GM21526 (cell line): ENCODE data around the gene ACTL6B.
"Not testable (repeated sequence)": the region's sequence is repeated elsewhere in the genome, so short reads cannot be mapped to it uniquely, and the experiment has no call there.

Experiments used
- ATAC-seq: cut with Tn5 transposase; IDR thresholded peaks from one replicate; pipeline ENCODE4 v1.9.1; 2021; ENCODE audit warnings: moderate library complexity; ENCODE audit not compliant: unreplicated experiment, low FRiP score

The ACTL6B gene

GRCh38 chr7:100673302-100673941 is 17.2 kb upstream of the ACTL6B start, which contains the start of gene GNB2:
GNB2 (plus strand) TSS chr7:100673740; CDS start chr7:100676266, 2,526 bp downstream.
- ATAC-seq, result peak; percentile 50

GRCh38 chr7:100671353-100672327 is 15.4 kb upstream of the ACTL6B start:
- ATAC-seq, result no peak

GRCh38 chr7:100670074-100670473 is 13.8 kb upstream of the ACTL6B start:
- ATAC-seq, result no peak

- ATAC-seq, result not testable (repeated sequence)
Observed at GRCh38 chr7:100669106-100669505, 12.9 kb upstream of the ACTL6B start.

GRCh38 chr7:100668069-100668449 is 11.8 kb upstream of the ACTL6B start:
- no peak for ATAC-seq

GRCh38 chr7:100667331-100668068 is 11.3 kb upstream of the ACTL6B start:
- no peak for ATAC-seq

GRCh38 chr7:100665168-100665726 is 9.0 kb upstream of the ACTL6B start:
- ATAC-seq, result no peak

GRCh38 chr7:100662194-100662776 is 6.0 kb upstream of the ACTL6B start:
- ATAC-seq, result not testable (repeated sequence)

GRCh38 chr7:100654908-100655831 is 1.1 kb downstream of the ACTL6B start:
- no peak for ATAC-seq

GRCh38 chr7:100649826-100650565 is 6.3 kb downstream of the ACTL6B start:
- ATAC-seq, result no peak

GRCh38 chr7:100642534-100642907 is 13.7 kb downstream of the ACTL6B start:
- ATAC-seq, result no peak

- ATAC-seq, result no peak
Observed at GRCh38 chr7:100641860-100642533, 14.3 kb downstream of the ACTL6B start.

GRCh38 chr7:100641463-100641859 is 14.8 kb downstream of the ACTL6B start, which contains the start of gene TFR2:
TFR2 (minus strand) TSS chr7:100641552; CDS start chr7:100641509, 43 bp downstream.
- no peak for ATAC-seq

GRCh38 chr7:100640517-100641440 is 15.5 kb downstream of the ACTL6B start:
- no peak for ATAC-seq

GRCh38 chr7:100639995-100640516 is 16.2 kb downstream of the ACTL6B start:
- ATAC-seq, result no peak

- no peak for ATAC-seq
Observed at GRCh38 chr7:100632951-100633717, 23.1 kb downstream of the ACTL6B start.
